ENCODE data around the gene GPBP1L1. TPM values are rescaled to one million over a fixed set of nuclear protein-coding genes. Genes with fewer than 3 reads are reported as not detected.
A peak's percentile ranks its signal among the peaks of the same experiment; 100 is the strongest.

Gene GPBP1L1
- total and polyA plus RNA-seq, 2 of the 13 experiments (the other 11 are each of a cell fraction or from before 2014, with no cell fraction given): 45.9 to 86.1 TPM

GRCh38 chr1:45686288-45687013 lies at the start of gene GPBP1L1 (continued):
- TF ChIP-seq PRDM15 (CRISPR knock-in tag; IDR thresholded peaks at IDR 0.05): no peak
- 0 out of 2 replicates have a peak, but pooled peaks have one; percentile 35 for TF ChIP-seq ZNF546 (CRISPR knock-in tag; conservative IDR thresholded peaks at IDR 0.05)
- no peak for TF ChIP-seq GMEB2 (CRISPR knock-in tag; IDR thresholded peaks at IDR 0.05; ENCODE audit: low read depth)
- TF ChIP-seq CREBL2 (CRISPR knock-in tag; IDR thresholded peaks at IDR 0.05; ENCODE audit: borderline replicate concordance): no peak
- no peak for TF ChIP-seq ZNF713 (CRISPR knock-in tag; IDR thresholded peaks at IDR 0.05)
- 0 out of 2 replicates have a peak, but pooled peaks have one; percentile 6 for TF ChIP-seq MIER2 (CRISPR knock-in tag; IDR thresholded peaks at IDR 0.05)
- TF ChIP-seq, protein P1, sequence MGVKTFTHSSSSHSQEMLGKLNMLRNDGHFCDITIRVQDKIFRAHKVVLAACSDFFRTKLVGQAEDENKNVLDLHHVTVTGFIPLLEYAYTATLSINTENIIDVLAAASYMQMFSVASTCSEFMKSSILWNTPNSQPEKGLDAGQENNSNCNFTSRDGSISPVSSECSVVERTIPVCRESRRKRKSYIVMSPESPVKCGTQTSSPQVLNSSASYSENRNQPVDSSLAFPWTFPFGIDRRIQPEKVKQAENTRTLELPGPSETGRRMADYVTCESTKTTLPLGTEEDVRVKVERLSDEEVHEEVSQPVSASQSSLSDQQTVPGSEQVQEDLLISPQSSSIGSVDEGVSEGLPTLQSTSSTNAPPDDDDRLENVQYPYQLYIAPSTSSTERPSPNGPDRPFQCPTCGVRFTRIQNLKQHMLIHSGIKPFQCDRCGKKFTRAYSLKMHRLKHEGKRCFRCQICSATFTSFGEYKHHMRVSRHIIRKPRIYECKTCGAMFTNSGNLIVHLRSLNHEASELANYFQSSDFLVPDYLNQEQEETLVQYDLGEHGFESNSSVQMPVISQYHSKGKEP (CRISPR knock-in tag; IDR thresholded peaks at IDR 0.05): no peak
- TF ChIP-seq, protein P2, sequence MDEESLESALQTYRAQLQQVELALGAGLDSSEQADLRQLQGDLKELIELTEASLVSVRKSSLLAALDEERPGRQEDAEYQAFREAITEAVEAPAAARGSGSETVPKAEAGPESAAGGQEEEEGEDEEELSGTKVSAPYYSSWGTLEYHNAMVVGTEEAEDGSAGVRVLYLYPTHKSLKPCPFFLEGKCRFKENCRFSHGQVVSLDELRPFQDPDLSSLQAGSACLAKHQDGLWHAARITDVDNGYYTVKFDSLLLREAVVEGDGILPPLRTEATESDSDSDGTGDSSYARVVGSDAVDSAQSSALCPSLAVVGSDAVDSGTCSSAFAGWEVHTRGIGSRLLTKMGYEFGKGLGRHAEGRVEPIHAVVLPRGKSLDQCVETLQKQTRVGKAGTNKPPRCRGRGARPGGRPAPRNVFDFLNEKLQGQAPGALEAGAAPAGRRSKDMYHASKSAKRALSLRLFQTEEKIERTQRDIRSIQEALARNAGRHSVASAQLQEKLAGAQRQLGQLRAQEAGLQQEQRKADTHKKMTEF (CRISPR knock-in tag; IDR thresholded peaks at IDR 0.05): 0 out of 2 replicates have a peak, but pooled peaks have one; percentile 30
- TF ChIP-seq ZNF382 (CRISPR knock-in tag; IDR thresholded peaks at IDR 0.05; ENCODE audit: borderline replicate concordance): no peak
- no peak for TF ChIP-seq ZSCAN5A (CRISPR knock-in tag; IDR thresholded peaks at IDR 0.05; ENCODE audit: borderline replicate concordance)
- peak; percentile 80 for TF ChIP-seq POLR2AphosphoS5 (IDR thresholded peaks at IDR 0.05; ENCODE audit: low read depth, low read length)
- TF ChIP-seq, protein P3, sequence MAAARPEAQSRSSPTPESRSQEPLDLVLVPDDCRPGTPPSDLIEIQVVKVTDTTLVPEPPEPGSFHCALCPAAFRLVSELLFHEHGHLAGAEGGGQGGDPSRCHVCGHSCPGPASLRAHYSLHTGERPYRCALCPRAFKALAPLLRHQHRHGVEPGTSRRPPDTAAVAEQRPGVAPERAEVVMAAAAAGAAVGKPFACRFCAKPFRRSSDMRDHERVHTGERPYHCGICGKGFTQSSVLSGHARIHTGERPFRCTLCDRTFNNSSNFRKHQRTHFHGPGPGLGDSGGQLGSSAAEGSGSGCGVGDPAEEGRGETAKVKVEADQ (CRISPR knock-in tag; IDR thresholded peaks at IDR 0.05; ENCODE audit: borderline replicate concordance): no peak
- TF ChIP-seq FIP1L1 (IDR thresholded peaks at IDR 0.05; ENCODE audit: borderline replicate concordance, insufficient read depth, low read depth, low read length): no peak
- no peak for TF ChIP-seq HOXA9 (CRISPR knock-in tag; IDR thresholded peaks at IDR 0.05; ENCODE audit: borderline replicate concordance)
- TF ChIP-seq ARHGAP35 (CRISPR knock-in tag; IDR thresholded peaks at IDR 0.05; ENCODE audit: borderline replicate concordance): no peak; the same call in 1 of the 2 replicates
- TF ChIP-seq, protein P4, sequence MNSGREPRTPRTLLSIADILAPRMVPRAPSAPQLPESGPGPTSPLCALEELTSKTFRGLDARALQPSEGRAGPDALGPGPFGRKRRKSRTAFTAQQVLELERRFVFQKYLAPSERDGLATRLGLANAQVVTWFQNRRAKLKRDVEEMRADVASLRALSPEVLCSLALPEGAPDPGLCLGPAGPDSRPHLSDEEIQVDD (CRISPR knock-in tag; IDR thresholded peaks at IDR 0.05; ENCODE audit: borderline replicate concordance): no peak
